NCI-H2171 (cell line): ENCODE results near the gene SDK2.

Experiments used
- DNase-seq: peaks from one replicate; lab custom pipeline; 2025; lab: John Stamatoyannopoulos, UW

Gene SDK2

DNA sequence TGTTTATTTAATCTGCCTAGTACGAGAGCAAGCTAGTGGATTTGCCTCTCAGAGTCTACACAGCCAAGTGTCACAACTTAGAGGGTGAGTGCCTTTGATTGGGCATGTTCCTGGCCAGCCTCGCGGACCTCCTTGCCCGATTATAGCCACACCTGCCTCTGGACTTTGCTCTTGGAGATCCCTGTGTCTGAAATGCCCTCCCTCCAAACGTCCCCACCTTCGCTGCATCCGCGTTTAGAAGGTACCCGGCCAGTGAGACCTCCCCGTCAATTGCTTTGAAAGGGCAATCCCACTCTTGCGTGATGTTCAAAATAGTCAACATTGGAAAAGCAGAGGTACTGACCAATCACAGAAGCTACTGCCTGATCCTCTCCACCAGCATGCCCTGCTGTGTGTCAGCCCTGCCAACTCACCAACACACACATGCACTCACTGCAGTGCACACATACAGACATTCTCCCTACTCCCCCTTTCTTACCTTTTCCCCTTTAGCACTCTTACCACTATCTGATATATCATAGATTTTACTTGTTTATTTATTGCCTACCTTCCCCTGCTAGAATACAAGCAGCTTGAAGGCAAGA lies 6.5 kb upstream of the SDK2 start:
- DNase-seq, result no peak

DNA sequence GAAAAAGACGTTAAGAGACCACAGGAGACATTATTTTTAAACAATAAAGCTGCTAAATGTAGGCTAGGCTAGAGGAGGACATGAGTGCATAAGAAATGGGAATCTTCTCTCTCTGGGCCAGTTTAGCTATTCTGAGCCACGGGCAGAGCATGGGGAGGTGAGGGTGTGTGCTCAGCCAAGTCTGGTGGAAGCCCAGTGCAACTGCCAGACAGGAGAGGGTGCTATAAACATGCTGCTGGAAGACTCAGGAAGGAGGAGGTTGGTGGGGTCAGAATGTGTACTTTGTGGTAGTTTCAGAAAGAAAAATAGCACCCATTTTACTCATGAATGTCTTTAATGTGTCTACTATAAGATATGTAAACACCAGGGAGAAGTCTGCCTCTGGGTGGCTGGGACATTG lies 5.9 kb upstream of the SDK2 start:
- no peak for DNase-seq

DNA sequence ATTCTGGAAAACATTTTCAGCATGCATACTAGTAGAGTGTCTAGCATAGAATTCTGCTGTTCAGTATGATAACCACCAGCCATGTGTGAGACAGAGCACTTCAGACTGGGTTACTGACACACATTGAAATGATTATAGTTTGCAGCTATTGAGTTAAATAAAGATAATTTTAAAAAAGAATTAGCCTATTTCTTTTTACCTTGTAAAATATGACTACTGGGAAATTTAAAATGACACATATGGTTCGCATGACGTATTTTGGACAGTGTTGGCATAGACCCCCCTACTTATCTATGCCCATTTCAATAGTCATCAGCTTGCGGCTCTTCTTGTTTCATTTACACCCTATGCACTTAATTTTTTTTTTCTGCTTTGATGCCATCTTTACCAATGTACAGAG lies 4.7 kb upstream of the SDK2 start:
- DNase-seq, result no peak

DNA sequence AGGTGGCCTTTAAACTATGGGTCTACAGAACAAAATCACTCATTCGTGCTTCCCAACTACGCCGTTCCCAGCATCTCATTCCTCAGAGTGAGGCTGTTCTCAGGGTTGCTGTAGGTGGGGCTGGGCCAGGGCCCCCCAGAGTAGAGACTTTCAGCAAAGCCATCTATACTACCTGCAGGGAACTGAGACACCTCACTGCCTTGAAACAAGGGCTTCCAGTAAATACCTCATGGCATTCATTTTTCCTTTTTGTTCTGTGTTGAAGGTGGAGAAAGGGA lies 4.2 kb upstream of the SDK2 start:
- no peak for DNase-seq

DNA sequence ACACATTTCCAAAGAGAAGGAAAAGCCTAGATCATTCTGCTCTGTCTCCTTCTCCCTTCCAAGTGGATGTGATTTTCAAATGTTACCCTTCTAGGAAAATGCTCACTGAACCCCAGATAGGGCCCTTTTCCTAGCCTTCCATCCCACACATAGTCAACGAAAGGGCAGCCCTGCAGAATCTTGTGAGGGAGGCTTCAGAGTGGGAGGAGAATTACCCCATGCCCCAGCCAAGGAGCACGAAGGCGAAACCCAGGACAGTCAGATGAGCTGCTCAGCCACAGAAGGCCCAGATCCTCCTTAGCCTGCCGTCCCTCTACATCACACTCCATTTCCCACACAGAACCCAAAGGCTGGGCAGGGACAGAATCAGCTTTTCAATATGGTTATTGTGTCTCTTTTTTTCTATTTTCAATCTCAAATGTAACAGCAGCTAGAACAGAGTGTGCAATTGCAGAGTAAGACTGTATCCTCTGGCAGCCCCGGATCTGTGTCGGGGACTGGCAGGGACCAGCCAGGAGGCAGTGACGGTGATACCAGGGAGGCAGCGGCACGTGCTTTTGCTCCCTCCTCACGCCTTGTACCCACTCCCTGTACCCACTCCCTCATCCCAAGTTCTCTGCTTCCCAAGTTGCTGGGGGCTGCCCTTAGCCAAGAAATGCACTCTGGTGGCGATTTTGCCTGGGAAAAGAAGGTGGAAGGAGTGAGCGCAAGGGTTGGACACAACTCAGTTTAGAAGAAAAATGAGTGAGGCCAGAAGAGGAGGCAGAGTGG lies 3.7 kb upstream of the SDK2 start:
- no peak for DNase-seq

DNA sequence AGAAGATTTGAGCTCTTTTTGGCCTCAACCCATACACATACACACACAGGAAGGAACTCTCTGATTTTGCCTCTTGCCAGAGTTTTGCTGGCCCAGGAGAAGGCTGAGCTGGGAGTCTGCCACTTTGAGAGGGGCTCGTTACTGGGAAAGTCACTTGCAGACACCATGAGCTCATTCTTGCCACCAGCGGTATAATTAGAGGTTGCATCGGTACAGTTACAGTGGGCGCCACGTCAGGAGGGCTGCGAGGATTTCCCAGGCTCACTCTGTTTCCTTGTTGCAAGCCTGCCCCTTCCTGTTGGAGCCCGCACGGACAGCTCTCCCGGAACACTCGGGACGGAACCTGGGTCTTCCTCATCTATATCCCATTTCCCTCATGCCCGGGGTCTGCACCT lies 3.1 kb upstream of the SDK2 start:
- no peak for DNase-seq

DNA sequence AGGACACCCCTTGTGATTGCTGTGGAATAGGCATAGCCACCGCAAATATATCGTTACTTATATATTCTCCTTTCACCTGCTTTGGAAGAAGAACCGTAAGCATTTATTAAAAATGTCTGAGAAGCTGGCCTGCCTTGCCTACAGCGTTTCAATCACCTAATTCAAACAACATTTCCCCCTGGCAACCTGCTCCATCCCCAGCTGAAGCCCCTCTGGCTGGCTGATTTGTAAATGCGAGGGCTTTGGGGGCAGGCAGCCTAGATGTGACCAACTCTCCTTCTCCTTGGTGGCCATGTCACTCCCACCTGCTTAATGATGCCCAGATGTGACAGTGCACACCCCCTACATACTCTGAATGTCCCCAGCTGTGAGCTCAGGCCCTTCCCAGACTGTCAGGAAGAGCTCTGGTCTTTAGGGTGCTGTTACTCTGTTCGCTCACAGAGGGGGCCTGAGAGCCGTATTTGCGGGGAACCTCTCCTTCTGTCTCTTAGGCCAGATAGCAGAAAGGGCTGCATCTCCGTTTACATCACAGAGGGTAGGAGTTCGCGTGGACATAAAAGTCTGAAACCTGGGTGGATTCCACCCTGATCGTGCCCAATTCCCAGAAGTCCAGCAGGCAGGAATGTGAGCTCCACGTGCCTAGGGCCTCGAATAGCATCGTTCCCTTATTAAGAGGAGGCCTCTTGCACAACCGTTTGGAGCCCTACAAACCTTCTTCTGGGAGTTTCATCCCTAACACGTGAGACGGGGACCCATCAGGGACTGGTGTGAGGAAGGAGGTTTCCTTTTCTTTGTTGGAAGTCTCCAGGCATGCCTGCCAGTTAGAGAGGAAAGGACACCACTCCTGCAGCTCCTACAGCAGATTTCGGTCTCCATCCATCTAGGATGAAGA lies 2.4 kb upstream of the SDK2 start:
- peak; percentile 15 for DNase-seq

DNA sequence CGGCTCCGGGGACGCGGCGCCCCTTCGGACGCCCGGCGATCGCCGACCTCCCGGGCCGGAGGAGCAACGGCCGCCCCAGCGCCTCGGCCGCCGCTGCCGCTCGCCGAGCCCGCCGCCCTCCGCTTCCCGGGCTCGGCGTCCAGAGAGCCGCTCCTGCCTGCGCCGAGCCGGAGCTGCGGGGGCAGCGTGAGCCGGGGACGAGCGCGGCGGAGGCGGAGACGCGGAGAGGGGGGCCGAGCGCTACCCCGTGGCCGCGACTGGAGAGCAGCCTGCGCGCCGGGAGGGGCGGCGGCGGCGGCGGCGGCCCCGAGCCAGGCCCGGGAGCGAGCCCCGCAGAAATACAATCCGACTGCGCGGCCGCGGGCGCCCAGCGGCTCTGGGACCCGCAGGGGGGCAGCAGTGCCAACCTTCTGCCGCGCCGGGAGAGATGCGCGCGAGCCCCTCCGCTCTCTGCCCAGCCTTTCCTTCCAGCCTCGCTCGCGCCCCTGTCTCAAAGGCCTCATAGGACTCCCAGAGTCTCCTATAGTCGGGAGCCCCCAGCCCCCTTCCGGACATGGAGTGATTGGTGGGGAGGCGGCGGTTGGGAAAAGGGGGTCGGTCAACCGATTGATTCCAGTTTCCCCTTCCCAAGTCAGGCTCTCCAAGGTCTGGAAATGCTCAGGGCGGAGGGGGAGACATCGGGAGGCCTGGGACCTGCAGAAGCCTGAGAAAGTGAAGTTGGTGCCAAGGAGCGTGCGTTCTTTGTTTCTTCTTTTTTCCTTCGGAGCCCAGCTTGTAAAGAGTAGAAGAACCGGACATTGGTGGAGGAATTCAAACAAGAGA lies 1.0 kb upstream of the SDK2 start:
- peak; percentile 55 for DNase-seq

DNA sequence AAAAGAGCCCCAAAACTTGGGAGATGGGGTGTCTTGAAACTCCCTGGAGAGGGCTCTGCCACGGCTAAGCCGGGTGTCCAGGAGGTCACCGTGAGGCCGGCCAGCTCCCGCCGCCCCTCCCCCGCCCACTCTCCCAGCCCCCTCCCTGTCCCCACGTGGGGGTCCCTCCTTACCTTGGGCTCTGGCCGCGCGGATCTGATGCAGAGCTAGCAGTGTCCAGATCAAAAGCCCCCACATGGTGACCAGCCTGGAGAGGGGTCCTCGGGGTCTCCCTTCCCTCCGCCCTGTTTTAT lies 447 bp downstream of the SDK2 start:
- DNase-seq, result no peak

DNA sequence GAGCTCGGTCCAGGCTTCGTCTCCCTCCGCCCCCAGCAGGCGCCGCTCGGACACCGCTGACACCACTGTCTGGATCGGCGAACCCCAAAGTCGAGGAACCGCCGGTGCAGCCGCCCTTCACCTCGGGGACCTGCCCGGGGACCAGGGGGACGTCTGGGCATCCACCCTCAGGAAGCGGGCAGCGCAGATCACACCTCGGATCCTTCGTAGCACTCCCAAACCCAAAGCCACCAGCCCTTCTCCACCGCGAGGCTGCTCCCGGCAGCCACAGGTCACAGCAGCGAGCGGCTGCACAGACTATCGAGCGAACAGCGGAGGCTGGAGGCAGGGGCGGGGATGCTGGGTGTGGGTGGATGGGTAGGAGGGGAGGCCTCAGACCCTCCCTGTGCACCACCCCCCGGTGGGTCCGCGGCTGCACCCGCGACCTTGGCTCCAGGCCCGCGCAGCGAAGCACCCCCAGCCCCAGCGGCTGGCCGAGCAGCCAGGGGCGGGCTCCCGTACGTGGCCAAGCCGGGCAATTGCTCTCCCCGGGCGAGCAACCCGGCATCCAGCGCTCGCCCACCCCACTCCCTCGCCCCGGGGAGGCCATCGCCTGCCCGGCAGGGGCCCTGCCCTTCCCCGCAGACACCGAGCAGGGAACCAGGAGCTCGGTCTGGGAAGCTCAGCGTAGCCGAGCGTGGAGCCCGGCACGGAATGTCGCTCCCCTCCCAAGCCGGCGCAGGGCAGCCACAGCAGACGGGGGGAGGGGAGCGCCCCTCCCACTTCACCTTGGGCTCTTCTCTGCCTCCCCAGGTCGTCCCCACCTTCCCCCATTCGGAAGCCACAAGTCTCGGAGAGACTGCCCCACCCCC lies 1.0 kb downstream of the SDK2 start:
- peak; percentile 15 for DNase-seq

DNA sequence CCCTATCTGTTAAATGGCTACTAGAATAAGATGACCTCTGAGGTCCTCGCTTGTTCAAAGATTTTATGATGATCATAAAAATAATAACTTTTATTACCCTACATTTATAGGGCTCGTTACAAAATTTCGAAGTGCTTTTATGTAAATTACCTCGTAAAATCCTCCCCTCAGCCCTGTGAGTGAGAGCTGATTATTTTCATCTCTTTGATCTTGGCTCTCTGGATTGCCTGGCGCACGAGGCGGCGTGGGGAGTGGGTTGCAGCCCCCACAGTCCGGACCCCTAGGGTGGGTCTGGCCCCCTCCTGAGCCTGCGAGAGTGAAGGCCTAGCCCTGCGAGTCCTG lies 1.6 kb downstream of the SDK2 start:
- DNase-seq, result no peak

DNA sequence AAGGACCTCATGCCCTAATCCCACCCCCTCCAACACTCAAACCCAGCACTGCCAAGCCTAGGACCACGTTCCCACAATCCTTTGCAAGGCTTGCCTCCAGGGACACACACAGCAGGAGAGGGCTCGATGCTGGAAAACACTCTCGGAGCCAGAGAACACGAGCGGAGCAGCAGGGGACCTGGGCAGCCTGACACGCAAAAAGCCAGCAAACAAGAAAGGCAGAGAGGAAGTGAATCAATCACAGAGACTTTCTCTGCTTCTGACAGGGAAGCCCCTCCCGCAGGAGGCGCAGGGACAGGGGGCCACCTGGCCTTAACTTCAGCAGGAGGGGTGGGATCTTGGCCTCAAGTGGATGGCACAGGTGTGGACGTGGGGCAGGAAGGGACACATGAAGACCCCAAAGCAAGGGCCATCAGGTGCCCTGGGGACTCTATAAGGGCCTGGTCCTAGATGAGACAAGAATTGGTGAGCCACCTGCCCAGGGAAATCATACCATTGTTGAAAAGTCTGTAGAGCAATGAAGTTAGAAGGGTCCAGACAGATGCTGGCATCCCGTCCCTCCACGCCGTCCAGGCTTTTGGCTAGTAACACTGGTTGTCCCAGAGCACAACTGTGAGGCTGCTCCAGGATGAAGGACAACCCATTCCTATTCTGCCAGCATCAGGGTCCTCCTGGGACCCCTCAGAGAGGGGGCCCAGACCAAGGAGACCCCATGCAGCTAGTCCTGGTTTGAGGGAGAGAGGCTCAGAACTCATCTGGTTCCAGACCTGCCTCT lies 2.2 kb downstream of the SDK2 start:
- DNase-seq, result peak; percentile 27

DNA sequence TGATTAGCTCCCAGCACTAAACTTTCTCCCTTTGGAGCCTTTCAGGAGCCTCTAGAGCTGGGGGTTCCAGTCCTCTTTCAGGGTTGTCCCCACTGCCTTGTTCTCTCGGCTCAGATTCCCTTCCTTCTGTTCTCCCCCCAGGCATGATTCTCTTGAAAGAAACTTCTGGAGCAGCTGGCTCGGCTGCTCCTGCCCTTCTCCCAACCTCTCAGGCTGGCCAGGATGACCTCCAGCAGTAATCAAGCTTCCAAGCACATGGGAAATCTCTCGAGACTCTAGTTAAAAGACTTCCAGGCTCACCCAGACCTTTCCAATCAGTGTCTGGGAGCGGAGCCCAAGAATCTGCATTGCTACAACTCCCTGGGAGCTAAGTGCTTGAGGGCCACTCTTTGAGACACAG lies 3.6 kb downstream of the SDK2 start:
- DNase-seq, result no peak

DNA sequence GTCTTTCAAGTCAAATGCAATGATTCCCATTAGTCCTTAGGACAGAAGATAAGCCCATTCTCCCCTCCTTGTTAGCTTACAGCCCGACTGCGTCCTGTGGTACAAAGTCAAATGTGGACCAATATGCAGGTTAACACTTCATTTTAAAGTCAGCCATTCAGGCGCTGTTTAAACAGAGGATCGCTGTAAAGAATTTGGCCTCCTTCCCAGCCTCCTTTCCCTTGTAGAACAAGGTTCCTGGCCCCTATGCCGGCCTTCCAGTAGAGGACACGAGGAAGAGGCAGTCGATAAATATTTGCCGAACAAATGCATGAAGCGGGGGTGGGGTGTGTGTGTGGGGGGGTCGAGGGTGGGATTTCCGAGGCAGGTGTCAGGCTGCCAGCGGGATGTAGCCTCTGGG lies 4.3 kb downstream of the SDK2 start:
- no peak for DNase-seq

DNA sequence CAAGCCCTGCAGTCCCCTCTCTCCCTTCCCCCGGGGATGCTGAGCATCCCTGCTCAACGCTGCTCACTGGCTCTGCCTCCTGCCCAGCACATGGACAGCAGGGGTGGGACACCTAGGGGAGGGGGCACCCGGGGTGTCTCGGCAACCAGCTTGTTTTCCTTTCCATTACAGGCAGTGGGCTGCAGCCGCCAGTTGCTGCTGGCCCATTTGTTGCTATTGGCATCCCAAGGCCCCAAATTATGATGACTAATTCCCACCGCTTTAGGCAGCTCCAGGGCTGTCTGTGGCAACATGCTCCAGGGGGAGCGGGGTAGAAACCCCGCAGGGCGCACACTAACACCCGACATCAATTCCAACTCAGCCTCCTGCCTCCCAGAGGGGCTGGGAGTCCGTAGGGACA lies 4.9 kb downstream of the SDK2 start:
- no peak for DNase-seq

DNA sequence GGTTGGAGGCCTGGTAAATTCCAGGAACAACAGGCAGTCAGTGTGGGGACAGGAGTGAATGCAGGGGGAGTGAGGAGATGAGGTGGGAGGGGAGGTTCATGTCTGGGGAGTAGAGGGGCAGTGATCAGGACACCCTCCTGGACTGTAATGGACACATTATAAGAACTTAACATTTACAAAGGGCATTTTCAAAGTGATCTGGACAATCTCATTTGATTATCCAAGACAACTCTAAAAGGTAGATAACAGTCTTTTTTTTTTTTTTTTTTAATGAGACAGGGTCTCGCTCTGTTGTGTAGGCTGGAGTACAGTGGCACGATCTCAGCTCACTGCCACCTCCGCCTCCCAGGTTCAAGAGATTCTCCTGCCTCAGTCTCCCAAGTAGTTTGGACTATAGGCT lies 5.7 kb downstream of the SDK2 start:
- DNase-seq, result no peak

DNA sequence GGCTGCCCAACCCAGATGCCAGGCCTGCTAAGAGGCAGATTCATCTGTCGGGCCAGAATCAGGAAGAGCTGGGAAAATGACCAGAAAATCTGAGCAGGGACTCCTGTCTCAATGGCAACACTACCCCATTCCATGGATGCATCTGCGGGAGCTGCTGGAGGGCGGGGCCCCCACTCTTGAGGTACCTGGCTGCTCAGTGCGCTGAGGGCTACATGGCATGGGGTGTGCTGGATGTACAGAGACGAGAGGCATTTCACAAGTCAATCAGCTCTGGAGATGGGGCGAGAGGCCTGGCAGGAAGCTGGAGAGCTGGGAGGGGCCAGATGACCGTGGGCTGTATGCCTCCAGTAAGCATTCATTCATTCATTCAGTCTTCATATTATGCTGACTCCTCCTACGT lies 6.4 kb downstream of the SDK2 start:
- DNase-seq, result no peak

DNA sequence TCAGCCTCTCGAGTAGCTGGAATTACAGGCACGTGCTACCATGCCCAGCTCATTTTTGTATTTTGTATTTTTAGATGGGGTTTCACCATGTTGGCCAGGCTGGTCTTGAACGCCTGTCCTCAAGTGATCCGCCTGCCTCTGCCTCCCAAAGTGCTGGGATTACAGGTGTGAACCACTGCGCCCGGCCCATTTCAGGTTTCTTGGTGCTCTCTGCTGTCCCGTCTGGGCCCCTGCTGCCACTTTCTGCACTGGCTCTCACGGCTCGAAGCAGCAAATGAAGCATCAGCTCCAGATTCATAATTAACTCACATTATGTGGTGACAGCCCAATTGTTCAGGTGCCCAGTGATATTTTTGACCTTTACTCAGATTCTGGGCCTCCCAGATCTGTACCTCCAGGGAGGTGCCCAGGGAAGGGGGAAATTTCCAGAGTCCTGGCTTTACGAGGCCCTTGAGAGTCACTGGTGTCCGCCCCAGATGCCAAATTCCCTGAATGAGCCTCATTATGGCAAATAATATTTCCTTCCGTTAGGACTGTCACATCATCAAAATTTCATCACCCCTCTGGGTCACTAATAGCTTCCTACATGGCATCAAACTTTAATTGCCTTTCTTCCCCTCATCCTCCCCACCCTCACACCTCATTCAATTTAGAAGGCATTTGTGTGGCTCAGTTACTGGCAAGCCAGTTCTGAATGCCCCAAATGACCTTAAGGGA lies 9.0 kb downstream of the SDK2 start:
- DNase-seq, result no peak

DNA sequence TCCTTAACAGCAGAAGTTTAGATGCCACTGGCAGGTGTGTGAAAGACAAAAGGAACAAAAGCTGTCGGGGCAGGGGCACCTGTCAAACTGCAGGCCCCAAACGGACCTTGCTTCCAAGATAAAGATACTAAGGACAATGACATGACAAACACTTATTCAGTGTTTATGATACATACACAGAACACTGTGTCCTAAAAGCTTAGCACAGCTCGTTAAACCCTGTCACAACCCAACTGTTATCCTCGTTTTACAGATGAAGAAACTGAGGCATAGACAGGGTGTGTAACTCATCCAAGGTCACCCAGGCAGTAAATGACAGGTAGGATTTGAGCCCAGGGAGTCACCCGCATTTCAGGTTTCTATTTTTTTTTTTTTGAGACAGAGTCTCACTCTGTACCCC lies 9.6 kb downstream of the SDK2 start:
- DNase-seq, result no peak

DNA sequence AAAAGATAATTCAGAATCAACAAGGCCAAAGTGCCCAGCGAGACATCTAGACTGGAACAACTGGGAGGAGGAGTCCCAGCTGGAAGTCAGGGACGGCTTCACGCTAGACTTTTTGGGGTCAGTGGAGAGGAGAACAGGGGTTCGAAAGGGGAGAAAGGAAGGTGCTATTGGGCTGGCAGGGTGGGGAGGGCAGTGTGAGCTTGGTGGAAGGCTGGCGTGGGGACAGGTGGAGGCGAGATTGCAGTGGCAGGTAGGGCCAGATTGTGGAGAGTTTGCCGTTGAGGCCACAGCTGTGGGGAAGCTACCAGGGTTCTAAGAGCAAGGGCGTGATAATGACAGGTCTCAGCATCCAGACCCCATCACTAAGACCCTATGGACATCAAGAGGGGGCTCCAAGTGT lies 10.5 kb downstream of the SDK2 start:
- no peak for DNase-seq
